ENCODE measurements around the gene AP1G2. TPM values are rescaled to one million over a fixed set of nuclear protein-coding genes. Genes with fewer than 3 reads are reported as not detected.

The AP1G2 gene
- total RNA-seq, 1 donor from 2014 or later = 373 TPM

- intact Hi-C loops (cut with micrococcal nuclease) = no loop called here
- DNase-seq = no peak
- Mint-ChIP-seq H3K27me3 (peaks cover 8% of the 10 kb centered on the region), H3K4me3 (no peak overlapping the region), H3K36me3 (ENCODE audit: low read depth) (no peaks in the 10 kb centered on the region), H3K27ac (no peak overlapping the region), H3K4me1 (no peaks in the 10 kb centered on the region), H3K9me3 (no peaks in the 10 kb centered on the region)
- no peak for TF ChIP-seq CTCF (IDR thresholded peaks at IDR 0.05)
- ATAC-seq (ENCODE audit: low read depth) = no peak
- POLR2A ChIA-PET = no interaction called here
- CTCF ChIA-PET = no interaction called here
These were observed 41.4 kb upstream of the AP1G2 start for GRCh38 chr14:23609001-23609400.

GRCh38 chr14:23608454-23608853, 40.9 kb upstream of the AP1G2 start:
- H3K4me1 Mint-ChIP-seq = no peaks in the 10 kb centered on the region
- no peak for DNase-seq

DNA sequence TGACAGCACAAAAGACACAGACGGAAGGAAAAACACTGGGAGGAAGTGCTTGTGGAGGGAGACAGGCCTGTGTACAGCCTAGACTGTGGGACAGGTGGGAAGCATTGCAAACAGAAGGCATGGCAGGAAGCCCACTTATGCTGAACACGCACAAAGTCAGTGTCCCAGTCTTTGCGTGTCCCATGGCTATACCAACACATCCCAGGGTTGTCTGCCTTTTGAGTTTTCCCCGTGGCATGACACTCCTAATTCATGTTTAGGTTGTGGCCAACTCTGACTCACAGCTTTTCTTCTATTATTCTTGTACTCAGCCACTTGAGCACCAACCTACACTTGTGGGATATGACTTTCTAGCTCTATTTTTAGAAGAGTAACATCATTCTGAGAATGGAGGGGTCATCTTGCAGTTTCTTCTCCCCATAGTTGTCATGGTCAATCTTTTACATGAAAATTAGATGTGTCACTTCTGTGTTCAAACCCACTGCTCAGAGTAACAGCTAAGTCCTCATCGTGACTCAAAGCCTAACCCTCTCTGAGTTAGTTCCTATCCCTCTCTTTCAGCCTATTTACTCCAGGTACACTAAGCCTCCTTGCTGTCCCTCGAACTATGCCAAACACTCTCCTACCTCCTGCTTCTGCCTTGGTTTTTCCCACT, 38.5 kb upstream of the AP1G2 start:
- no peaks in the 10 kb centered on the region for H3K9me3 Mint-ChIP-seq
- intact Hi-C loops (cut with micrococcal nuclease) = no loop called here
- CTCF ChIA-PET = no interaction called here
- ATAC-seq (ENCODE audit: low read depth) = no peak
- H3K36me3 Mint-ChIP-seq (ENCODE audit: low read depth) = no peaks in the 10 kb centered on the region
- no peak for TF ChIP-seq CTCF (IDR thresholded peaks at IDR 0.05)
- H3K4me3 Mint-ChIP-seq = no peak overlapping the region
- DNase-seq = no peak
- POLR2A ChIA-PET = no interaction called here
- H3K4me1 Mint-ChIP-seq = no peaks in the 10 kb centered on the region
- peaks cover 7% of the 10 kb centered on the region for H3K27me3 Mint-ChIP-seq
- no peak overlapping the region for H3K27ac Mint-ChIP-seq

More at GRCh38 chr14:23608454-23608853, 40.9 kb upstream of the AP1G2 start:
- Mint-ChIP-seq H3K4me3 (no peak overlapping the region), H3K9me3 (no peaks in the 10 kb centered on the region), H3K27me3 (peaks cover 6% of the 10 kb centered on the region), H3K36me3 (ENCODE audit: low read depth) (no peaks in the 10 kb centered on the region), H3K27ac (no peak overlapping the region)
- TF ChIP-seq CTCF (IDR thresholded peaks at IDR 0.05) = no peak
- intact Hi-C loops (cut with micrococcal nuclease) = no loop called here
- ChIA-PET POLR2A (no interaction called here), CTCF (no interaction called here)
- no peak for ATAC-seq (ENCODE audit: low read depth)

GRCh38 chr14:23604675-23605170, 37.1 kb upstream of the AP1G2 start:
- intact Hi-C loops (cut with micrococcal nuclease) = no loop called here
- TF ChIP-seq CTCF (IDR thresholded peaks at IDR 0.05) = no peak
- H3K27me3 Mint-ChIP-seq = peaks cover 7% of the 10 kb centered on the region

GRCh38 chr14:23604148-23604547, 36.6 kb upstream of the AP1G2 start:
- Mint-ChIP-seq H3K4me1 (no peaks in the 10 kb centered on the region), H3K9me3 (peaks cover 3% of the 10 kb centered on the region), H3K27ac (no peak overlapping the region), H3K27me3 (peaks cover 7% of the 10 kb centered on the region), H3K36me3 (ENCODE audit: low read depth) (no peaks in the 10 kb centered on the region), H3K4me3 (no peak overlapping the region)
- DNase-seq (no peak), ATAC-seq (ENCODE audit: low read depth) (no peak)
- intact Hi-C loops (cut with micrococcal nuclease) = no loop called here
- POLR2A ChIA-PET = no interaction called here
- CTCF ChIA-PET = no interaction called here
- TF ChIP-seq CTCF (IDR thresholded peaks at IDR 0.05) = no peak

More at GRCh38 chr14:23604675-23605170, 37.1 kb upstream of the AP1G2 start:
- ATAC-seq (ENCODE audit: low read depth) (no peak), DNase-seq (no peak)
- Mint-ChIP-seq H3K4me1 (no peaks in the 10 kb centered on the region), H3K4me3 (no peak overlapping the region), H3K9me3 (no peaks in the 10 kb centered on the region), H3K36me3 (ENCODE audit: low read depth) (no peaks in the 10 kb centered on the region), H3K27ac (no peak overlapping the region)
- ChIA-PET CTCF (no interaction called here), POLR2A (no interaction called here)
